GM21367 (cell line): Measurements from ENCODE around the gene TMEM270.
"Not testable (repeated sequence)": the region's sequence is repeated elsewhere in the genome, so short reads cannot be mapped to it uniquely, and the experiment has no call there.

Source experiments
- ATAC-seq: cut with Tn5 transposase; IDR thresholded peaks from one replicate; pipeline ENCODE4 v1.9.1; 2021; ENCODE audit not compliant: unreplicated experiment

The TMEM270 gene

DNA sequence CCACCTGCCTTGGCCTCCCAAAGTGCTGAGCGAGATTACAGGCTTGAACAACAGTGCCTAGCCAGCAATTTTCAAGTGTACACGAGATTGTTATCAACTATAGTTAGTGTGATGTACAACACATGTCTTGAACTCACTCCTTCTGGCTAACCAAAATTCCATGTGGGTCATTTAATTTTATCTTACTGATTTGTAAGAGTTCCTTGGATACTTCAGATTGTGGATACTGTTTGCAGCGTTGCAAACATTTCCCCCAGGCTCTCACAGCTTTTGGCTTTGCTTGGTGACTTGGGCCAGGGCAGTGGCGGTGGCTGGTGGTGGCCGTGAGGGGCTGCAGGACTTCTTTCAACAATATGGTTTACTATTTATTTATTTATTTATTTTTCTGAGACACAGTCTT, 8.5 kb upstream of the TMEM270 start:
- ATAC-seq: no peak

DNA sequence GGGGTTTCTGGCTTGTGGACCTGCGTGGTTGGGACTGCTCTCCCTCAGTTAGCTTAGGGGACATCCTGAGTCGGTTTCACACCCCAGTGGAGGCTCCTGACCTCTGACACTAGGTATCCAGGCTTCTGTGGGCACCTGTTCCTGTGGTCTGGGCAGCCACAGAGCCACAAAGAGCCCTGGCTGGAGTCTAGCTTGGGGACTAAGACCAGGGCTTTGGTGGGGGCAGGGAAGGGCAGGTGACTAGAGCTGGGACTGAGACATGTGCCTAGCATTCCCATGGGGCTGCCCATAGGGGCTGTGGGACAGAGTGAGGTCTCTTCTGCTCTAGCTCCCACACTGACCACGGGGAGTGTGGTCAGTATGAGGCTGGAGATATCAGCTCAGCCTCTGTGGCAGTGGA, 4.0 kb upstream of the TMEM270 start:
- ATAC-seq: no peak

DNA sequence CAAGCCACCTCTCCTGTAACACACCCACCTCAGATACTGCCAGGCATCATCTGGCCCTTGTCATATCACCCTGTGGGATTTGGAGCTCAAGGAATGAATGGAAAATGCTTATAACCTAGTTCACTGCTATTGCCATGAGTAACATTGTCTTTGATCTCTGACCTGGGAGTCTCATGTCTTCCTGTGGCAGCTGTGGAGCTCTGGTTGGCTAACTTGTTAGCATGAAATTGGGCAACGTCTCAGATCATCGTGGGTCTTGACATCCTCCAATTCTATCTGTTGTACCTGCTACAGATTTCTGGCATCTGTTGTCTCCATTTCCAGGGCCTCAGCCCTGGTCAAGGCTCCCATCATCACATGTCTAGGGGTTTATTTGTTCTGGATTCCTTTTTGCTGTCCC, 2.2 kb upstream of the TMEM270 start:
- no peak for ATAC-seq

DNA sequence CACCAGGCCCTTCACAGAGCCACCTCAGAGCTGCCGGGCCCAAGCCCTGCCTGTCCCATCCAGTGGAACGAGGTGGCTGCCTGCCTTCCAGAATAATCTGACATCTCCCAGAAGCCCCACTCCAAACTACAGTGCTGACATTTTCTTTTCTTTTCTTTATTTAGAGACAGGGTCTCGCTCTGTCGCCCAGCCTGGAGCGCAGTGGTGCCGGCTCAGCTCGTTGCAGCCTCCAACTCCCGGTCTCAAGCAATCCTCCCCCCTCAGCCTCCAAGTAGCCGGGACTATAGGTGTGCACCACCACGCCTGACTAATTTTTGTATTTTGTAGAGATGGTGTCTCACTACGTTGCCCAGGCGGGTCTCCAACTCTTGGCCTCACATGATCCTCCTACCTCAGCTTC, 346 bp downstream of the TMEM270 start:
- no peak for ATAC-seq

DNA sequence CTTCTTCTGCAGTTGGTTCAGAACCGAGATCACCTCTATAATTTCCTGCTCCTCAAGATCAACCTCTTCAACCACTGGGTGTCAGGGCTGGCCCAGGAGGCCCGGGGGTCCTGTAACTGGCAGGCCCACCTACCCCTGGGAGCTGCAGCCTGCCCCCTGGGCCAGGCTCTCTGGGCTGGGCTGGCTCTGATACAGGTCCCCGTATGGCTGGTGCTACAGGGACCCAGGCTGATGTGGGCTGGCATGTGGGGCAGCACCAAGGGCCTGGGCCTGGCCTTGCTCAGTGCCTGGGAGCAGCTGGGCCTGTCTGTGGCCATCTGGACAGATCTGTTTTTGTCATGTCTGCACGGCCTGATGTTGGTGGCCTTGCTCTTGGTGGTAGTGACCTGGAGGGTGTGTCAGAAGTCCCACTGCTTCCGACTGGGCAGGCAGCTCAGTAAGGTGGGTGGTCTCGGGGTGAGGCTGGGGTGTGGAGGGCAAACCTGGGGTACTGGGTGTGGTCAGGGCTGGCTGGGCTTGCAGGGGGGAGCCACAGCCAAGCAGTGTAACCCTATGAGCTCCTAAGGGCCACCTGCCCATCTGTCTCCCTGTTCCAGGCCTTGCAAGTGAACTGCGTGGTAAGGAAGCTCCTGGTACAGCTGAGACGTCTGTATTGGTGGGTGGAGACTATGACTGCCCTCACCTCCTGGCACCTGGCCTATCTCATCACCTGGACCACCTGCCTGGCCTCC, 4.2 kb downstream of the TMEM270 start:
- ATAC-seq: no peak

DNA sequence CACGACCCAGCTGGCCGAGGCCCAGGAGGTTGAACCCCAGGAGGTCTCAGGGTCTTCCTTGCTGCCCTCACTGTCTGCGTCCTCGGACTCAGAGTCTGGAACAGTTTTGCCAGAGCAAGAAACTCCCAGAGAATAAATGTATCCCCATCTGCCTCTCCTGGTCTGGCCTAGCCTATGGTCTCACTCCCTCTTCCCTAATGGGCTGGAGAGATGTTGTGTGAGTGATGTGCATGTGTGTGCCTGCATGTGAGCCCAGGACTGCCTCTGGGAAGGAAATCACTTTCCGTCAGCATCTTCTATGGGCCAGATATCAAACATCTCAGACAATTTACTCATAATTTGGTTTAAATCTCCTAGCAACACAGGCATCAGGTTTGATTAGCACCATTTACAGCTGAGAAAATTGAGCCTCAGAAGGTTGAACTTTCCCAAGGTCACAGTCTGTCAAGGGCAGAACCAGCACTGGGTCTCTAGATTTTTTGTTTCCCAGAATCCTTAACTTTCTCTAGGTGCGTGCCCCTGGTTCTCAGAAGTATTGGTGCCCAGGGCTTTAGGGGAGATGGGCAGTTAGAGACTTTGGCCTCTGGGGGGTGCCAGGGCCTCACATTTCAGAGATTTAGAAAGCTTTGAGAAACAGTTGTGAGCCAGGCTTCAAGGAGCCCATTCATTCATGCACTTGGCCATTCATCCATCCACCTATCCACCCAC, 4.9 kb downstream of the TMEM270 start:
- no peak for ATAC-seq

DNA sequence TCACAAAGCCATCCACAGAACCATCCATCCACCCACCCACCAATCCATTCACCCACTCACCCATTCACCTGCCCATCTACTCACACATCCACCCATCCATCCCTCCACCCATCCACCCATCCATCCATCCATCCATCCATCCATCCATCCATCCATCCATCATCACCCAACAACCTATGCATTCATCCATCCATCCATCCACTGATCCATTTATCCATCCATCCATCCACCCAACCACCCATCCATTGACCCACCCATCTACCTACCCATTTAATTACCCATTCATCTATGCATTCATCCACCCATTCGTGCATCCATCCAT, 5.4 kb downstream of the TMEM270 start:
- no peak for ATAC-seq

DNA sequence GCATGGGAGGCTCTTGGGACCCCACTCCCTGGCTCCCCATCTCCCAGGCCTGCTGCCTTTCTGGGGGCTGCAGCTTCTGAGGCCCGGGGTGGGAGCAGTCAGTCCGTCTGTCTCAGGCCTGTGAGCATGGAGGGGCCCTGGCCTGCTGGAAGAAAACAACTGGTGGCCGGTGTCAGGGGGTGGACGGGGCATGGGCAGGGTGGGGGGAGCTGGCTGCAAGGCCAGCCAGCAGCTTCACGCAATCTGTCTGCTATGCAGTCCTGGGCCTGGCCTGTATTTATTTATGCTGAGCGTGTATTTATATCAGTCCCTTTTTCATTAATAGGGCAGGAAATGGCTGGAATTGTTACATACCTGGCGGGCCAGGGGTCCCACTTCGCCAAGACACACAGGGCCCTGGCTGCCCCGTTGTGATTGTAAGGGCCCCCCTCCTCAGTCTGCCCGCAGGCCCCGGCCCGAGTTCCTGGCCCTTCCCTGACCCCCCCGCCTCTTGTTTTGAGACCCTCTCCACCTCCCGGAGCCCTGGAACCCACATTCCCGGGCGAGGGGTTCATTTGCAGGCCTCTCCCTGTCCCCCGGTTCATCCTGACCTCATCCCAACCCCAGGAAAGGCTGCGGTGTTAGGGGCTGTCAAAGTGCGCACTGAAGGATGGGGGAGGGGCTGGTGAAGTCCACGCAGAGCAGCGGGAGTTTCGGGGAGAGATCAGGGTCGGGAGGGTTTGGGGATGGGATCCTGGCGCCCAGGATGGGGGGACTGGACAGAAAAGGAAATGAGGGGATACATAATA, 8.2 kb downstream of the TMEM270 start:
- no peak for ATAC-seq

DNA sequence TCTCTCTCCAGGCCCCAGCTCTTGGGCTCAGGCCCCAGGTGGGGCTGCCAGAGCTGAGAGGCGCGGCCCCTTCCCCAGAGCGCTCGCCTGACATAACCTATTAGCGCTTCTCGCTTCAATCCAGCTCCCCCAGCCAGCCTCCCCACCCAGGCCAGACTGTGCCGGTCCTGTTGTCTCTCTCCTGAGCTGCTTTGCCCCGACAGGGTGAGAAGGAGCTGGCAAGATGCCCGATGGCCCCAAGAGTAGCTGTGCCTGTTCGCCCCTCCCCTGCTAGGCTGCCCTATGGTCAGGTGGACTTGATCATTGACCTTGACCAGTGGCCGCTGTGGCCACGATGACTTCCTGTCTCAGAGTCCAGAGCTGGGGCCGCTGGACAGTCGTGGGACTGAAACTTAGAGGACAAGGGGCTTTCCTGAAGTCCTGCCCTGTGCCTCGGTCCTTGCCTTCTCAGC, 9.1 kb downstream of the TMEM270 start:
- ATAC-seq: no peak

DNA sequence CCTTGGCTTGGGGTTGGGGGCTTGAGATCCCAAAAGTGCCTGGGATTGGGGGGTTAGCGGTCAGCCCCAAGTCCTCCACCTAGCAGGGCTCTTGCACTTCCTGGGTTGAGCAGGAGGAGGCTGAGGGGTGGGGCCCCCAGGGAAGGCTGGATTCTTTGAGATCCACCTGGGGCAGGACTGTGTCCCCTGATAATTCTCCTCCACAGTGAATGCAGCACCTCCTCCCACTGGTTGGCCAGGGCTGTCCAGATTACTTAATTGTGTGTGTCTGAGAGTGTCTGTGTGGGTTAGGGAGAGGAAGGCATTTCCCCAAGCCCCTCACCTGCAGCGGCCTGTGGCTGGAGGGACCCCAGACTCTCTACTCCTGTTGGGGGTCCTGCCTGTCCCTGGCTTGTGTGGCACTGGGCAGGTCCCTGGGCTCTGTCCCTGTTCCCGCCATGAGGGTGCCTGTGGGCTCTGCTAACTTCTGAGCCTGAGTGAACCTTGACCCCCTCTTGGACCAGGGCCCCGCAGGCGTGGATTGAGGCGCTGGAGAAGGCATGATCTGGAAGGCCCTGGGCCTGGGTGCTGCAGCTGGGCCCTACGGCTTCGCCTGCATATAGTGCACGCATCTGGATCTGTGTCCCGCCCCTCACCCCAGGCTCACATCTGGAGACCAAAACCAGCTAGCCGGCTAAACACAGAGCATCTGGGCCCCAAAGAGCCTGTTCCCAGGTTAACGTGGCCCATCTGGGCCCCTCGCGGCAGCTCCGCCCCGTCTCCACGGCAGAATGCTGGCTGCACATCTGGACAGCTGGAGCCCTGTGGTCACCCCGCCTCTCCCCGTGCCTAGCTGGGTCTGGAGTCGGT, 10.4 kb downstream of the TMEM270 start:
- ATAC-seq: no peak

DNA sequence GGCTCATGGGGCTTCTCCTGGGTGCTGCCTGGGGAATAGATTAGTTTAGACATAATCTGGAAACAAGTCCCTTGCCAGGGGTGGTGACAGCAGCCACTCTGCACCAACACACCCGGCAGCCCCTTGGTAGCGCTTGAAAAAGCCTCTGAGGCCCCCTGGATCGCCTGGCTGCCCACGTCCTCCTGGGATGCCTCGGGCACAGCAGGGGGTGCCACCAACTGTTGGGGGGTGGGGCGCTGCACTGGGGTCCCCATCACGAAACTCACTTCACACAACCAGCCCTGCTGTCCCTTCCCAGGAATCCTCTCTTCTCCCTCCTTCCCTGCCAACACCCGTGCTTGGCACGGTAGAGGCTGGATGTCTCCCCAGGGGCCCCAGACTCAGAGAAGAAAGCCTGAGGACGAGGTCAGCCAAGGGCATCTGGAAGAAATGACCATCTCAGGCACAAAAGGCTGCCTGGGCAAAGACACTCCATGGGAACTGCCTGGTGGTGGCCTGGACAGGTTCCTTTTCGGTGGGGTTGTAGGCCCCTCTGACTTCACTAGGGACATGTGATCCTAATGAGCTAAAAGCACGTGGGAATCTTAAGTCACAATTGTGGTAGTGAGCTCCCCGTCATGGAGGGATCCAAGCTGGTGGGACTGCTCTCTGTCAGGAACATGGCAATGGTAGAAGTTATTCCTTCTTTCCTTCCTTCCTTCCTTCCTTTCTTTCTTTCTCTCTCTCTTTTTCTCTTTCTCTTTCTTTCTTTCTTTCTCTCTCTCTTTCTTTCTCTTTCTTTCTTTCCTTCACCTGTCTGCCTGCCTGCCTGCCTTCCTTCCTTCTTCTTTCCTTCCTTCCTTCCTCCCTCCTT, 11.3 kb downstream of the TMEM270 start:
- ATAC-seq: no peak

DNA sequence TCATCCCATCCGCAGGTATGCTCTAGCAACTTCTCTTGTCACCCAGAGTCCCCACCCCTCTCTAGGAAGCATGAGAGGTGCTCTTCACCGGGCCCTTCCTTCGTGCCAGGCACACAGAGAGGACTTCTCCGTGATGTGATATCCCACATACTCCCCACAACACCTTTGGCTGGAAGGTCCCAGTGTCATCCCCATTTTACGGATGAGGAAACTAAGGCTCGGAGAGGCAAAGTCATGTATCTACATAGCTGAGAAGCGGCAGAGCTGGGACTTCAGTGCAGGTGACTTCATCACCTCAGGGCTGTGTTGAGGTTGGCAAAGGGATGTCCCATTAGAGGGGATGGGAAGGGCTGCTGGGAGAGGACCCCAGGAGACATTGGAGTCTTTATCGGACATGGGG, 15.4 kb downstream of the TMEM270 start:
- ATAC-seq: no peak

DNA sequence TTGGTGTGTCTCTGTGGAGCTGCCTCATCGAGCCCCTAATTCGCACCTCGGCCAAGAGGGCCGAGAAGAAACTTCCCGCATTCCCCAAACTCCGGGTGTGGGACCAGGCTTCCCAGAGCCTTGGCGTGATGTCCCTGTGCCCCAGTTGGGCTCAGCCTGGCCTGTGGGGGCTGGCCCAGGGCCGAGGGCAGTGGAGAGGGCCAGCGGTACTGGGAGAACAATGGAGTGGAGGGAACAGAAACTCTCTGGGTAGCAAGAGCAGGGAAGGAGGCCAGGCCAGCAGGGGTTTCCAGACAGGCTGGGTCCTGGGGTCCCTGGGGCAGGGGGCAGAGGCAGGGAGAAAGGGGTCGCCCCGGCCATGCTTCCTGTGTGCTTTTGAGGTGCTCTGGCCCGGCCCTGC, 16.0 kb downstream of the TMEM270 start:
- no peak for ATAC-seq

DNA sequence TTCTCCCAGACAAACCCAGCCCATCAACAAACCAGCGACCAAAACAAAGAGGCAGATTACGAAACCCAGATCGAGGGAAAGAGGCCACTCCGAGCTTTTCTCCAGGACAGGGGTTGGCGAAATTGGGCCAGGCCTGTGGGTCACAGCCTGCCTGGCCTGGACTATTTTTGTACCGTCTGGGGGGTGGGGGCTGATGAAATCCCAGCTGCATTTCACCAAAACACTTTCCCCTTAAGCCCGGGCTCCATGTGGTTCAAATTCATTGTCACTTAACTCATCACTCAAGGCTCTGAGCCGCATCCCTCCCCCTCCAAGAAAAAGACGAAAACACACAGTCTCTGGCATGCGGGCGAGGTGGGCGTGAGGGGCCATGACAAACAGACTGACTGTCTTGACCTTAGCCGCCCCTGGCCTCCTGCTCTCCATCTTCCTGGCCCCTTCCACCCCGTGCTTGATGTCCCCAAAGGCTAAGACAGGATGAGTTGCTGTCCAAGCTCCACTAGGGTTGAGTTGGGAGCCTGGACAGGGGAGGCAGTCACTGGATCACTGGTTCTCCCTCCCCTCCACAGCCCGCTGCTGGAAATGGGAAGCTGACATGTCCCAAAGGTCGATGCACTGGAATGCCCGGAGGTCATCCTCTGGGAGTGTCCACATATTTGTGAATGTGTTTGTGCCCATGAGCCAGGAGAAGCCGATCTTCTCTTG, 19.2 kb downstream of the TMEM270 start:
- no peak for ATAC-seq

DNA sequence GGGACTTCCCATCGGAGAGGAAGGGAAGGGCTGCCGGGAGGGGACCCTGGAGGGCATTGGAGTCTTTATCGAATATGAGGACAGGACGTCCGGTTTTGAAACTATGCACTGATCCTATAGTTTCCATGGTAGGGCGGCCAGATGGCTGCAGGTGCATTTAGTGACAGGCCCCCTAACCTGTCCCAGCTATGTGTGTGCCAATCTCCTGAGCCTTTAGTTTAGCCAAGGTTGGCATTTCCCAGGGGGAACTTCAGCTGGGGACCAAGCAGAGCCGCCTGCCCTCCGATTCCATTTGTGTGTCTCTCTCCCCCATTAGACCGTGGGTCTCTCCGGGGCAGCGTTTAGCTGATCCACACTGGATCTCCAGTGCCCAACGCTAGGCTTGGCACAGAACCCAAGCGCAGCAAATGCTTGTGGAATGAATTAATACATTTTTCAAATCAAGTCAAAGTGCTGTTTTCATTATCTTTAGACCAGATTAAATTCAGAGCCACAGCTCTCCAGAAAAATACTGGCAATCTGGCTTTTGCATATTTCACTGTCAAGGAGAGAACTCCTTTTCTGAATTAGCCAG, 19.9 kb downstream of the TMEM270 start:
- ATAC-seq: no peak

DNA sequence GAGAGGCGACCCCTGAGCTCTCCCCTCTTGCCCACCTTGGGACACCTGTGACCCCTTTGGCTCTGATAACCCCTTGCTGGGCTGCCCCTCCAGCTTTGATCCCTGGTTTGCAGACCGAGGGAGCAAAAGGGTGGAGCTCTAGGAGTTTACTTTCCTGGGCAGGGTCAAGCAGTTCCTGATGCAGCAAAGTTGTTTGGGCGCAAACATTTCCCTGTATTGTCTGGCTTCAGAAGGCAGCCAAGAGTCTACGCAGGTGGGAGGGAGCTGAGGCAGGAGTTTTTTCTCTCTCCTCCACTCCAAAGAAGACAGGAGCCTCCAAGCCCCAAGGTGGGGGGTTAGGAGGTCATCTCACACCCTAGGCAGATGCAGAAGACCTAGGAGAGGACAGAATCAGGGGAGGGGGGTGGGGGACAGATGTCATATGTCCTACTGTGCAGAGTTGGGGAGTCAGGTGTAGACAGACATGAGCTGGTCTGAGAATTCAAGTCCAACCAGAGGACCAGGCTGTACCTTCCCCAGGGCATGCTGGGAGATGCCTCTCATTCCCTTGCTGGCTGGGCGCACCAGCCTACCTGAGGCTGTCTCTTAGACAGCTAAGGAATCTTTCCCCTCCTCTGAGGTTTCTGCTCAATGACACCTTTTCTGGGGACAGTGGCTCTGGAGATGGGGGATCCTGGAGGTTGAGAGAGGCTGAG, 20.5 kb downstream of the TMEM270 start:
- no peak for ATAC-seq

DNA sequence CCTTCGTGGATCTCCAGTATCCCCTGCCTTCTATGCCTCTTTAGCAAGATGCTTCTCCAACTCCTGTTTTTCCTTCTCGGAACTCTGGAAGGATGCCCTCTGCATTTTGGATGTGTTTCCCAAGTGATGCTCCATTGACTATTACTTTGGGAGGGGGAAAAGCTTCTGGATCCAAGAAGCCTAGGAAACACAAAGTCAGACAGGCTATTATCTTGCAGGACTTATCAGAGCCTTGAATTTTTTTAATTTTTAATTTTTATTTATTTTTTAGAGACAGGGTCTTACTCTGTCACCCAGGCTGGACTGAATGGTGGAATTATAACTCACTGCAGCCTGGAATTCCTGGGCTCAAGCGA, 21.1 kb downstream of the TMEM270 start:
- no peak for ATAC-seq

DNA sequence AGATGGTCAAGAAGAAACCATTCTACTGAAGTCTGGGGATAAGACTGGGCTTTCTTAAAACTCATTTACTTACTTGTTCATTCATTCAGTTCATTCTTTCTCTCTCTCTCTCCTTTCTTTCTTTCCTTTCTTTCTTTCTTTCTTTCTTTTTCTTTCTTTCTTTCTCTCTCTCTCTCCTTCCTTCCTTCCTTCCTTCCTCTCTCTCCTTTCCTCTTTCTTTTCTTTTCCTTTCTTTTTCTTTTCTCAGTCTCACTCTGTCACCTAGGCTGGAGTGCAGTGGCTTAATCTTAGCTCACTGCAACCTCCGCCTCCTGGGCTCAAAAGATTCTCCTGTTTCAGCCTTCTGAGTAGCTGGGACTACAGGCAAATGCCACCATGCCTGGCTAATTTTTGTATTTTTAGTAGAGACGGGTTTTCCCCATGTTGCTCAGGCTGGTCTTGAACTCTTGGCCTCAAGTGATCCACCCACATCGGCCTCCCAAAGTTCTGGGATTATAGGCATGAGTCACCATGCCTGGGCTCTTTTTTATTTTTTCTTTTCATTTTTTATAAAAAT, 24.0 kb downstream of the TMEM270 start:
- not testable (repeated sequence) for ATAC-seq
